CMK (cell line): ENCODE measurements around the gene TMEM39B.
"Not testable (repeated sequence)": the region's sequence is repeated elsewhere in the genome, so short reads cannot be mapped to it uniquely, and the experiment has no call there.

Source experiments
- DNase-seq: peaks from one replicate; pipeline ENCODE4 v3.0.0-alpha.2; 2010; ENCODE audit warnings: low read depth

The TMEM39B gene

GRCh38 chr1:32113436-32113835, 40.7 kb downstream of the TMEM39B start:
- DNase-seq: not testable (repeated sequence)

GRCh38 chr1:32114420-32114819, 41.7 kb downstream of the TMEM39B start:
- DNase-seq: no peak

GRCh38 chr1:32115496-32115895, 42.8 kb downstream of the TMEM39B start:
- DNase-seq: no peak

GRCh38 chr1:32116531-32116930, 43.8 kb downstream of the TMEM39B start:
- no peak for DNase-seq

GRCh38 chr1:32122151-32122550, 49.4 kb downstream of the TMEM39B start:
- DNase-seq: no peak

GRCh38 chr1:32123361-32123760, 50.6 kb downstream of the TMEM39B start:
- DNase-seq: not testable (repeated sequence)

GRCh38 chr1:32125313-32125712, 52.6 kb downstream of the TMEM39B start:
- no peak for DNase-seq

- DNase-seq: no peak
Measured at GRCh38 chr1:32126770-32127169, 54.0 kb downstream of the TMEM39B start.

GRCh38 chr1:32127409-32128198, 54.9 kb downstream of the TMEM39B start:
- no peak for DNase-seq

GRCh38 chr1:32128479-32128878, 55.7 kb downstream of the TMEM39B start:
- no peak for DNase-seq

- no peak for DNase-seq
Measured at GRCh38 chr1:32128964-32129363, 56.2 kb downstream of the TMEM39B start.

- not testable (repeated sequence) for DNase-seq
Measured at GRCh38 chr1:32133950-32134280, 61.2 kb downstream of the TMEM39B start.

- no peak for DNase-seq
Measured at GRCh38 chr1:32137111-32137510, 64.4 kb downstream of the TMEM39B start.

GRCh38 chr1:32138965-32139364, 66.2 kb downstream of the TMEM39B start:
- DNase-seq: no peak

GRCh38 chr1:32142446-32143301, 69.9 kb downstream of the TMEM39B start:
- no peak for DNase-seq

- not testable (repeated sequence) for DNase-seq
Measured at GRCh38 chr1:32143302-32143695, 70.6 kb downstream of the TMEM39B start.

GRCh38 chr1:32144033-32144432, 71.3 kb downstream of the TMEM39B start:
- no peak for DNase-seq

- DNase-seq: not testable (repeated sequence)
Measured at GRCh38 chr1:32147799-32148198, 75.1 kb downstream of the TMEM39B start.

- no peak for DNase-seq
Measured at GRCh38 chr1:32150847-32151246, 78.1 kb downstream of the TMEM39B start.

- DNase-seq: no peak
Measured at GRCh38 chr1:32151319-32151787, 78.6 kb downstream of the TMEM39B start.
